GM23338 (cell line): ENCODE results near the gene RIMOC1. TPM values are rescaled to one million over a fixed set of nuclear protein-coding genes. Genes with fewer than 3 reads are reported as not detected.

Source experiments
- ATAC-seq: fragments of 200-7000 bp; cut with Tn5 transposase; 3 replicates; pipeline ENCODE4 v1.9.1; 2020
- DNase-seq: peaks from one replicate; pipeline ENCODE4 v3.0.0-alpha.2; 2015; ENCODE audit warnings: low spot score
- H2AFZ ChIP-seq: fragments of 200-600 bp; sonication (generic); 2 replicates; pipeline ENCODE4 v1.8.0; 2016; ENCODE audit warnings: antibody characterized with exemption, mild to moderate bottlenecking, moderate library complexity
- H3F3A ChIP-seq: fragments of 200-600 bp; sonication (generic); replicated peaks from 2 replicates; pipeline ENCODE4 v1.8.0; 2017; ENCODE audit warnings: antibody characterized with exemption, mixed run types, low read depth
- H3K27ac ChIP-seq: fragments of 200-600 bp; sonication (generic); 2 replicates; pipeline ENCODE4 v1.6.1; 2016; ENCODE audit warnings: low read depth
- H3K27me3 ChIP-seq: fragments of 200-600 bp; sonication (generic); 2 replicates; pipeline ENCODE4 v1.8.0; 2016; ENCODE audit warnings: mild to moderate bottlenecking, mixed run types, moderate library complexity; ENCODE audit not compliant: insufficient read depth
- H3K36me3 ChIP-seq: fragments of 200-600 bp; sonication (generic); 2 replicates; pipeline ENCODE4 v1.8.0; 2016; ENCODE audit warnings: mild to moderate bottlenecking; ENCODE audit not compliant: insufficient read depth
- H3K4me1 ChIP-seq: fragments of 200-600 bp; sonication (generic); 2 replicates; pipeline ENCODE4 v1.8.0; 2016; ENCODE audit warnings: mild to moderate bottlenecking, moderate library complexity; ENCODE audit not compliant: insufficient read depth
- H3K4me2 ChIP-seq: fragments of 200-600 bp; sonication (generic); 2 replicates; pipeline ENCODE4 v1.7.1; 2017; ENCODE audit warnings: mixed run types
- H3K4me3 ChIP-seq: fragments of 200-600 bp; sonication (generic); 2 replicates; pipeline ENCODE4 v1.6.1; 2016; ENCODE audit warnings: mixed run types
- H3K79me2 ChIP-seq: fragments of 200-600 bp; sonication (generic); replicated peaks from 2 replicates; pipeline ENCODE4 v1.8.0; 2017; ENCODE audit warnings: mild to moderate bottlenecking; ENCODE audit not compliant: insufficient read depth
- H3K9me2 ChIP-seq: fragments of 200-600 bp; sonication (generic); 2 replicates; pipeline ENCODE4 v1.8.0; 2017; ENCODE audit not compliant: insufficient read depth
- H4K20me1 ChIP-seq: fragments of 200-600 bp; sonication (generic); replicated peaks from 2 replicates; pipeline ENCODE4 v1.8.0; 2017; ENCODE audit warnings: mild to moderate bottlenecking; ENCODE audit not compliant: insufficient read depth
- H3K27ac Mint-ChIP-seq: 2 replicates; pipeline ENCODE4 v1.8.0; 2020; ENCODE audit warnings: inconsistent platforms, mild to moderate bottlenecking, moderate library complexity, mixed read lengths
- H3K27me3 Mint-ChIP-seq: 3 replicates; pipeline ENCODE4 v1.8.0; 2022; ENCODE audit warnings: low read depth, mild to moderate bottlenecking, moderate library complexity, mixed read lengths, inconsistent platforms; ENCODE audit not compliant: insufficient read depth, poor library complexity
- H3K36me3 Mint-ChIP-seq: 3 replicates; pipeline ENCODE4 v1.8.0; 2021; ENCODE audit warnings: low read depth, mild to moderate bottlenecking, inconsistent platforms, moderate library complexity, mixed read lengths
- H3K4me1 Mint-ChIP-seq: 3 replicates; pipeline ENCODE4 v1.8.0; 2020; ENCODE audit warnings: mild to moderate bottlenecking, inconsistent platforms, mixed read lengths
- H3K4me3 Mint-ChIP-seq: 3 replicates; pipeline ENCODE4 v1.8.0; 2021; ENCODE audit warnings: moderate library complexity, mild to moderate bottlenecking, inconsistent platforms, mixed read lengths
- H3K9me3 Mint-ChIP-seq: 3 replicates; pipeline ENCODE4 v1.8.0; 2020; ENCODE audit warnings: moderate library complexity, mild to moderate bottlenecking, inconsistent platforms, mixed read lengths
- CREB1 ChIP-seq: fragments of 250-450 bp; sonication (Bioruptor Pico); IDR thresholded peaks from 2 replicates; pipeline ENCODE4 v1.5.0; 2020; ENCODE audit warnings: low read depth, mild to moderate bottlenecking, moderate library complexity
- EZH2 ChIP-seq: fragments of 200-600 bp; sonication (generic); IDR thresholded peaks from one replicate; pipeline ENCODE4 v1.8.0; 2017; ENCODE audit warnings: antibody characterized with exemption, mild to moderate bottlenecking, low read depth; ENCODE audit not compliant: unreplicated experiment
- EZH2phosphoT487 ChIP-seq: fragments of 200-600 bp; sonication (generic); IDR thresholded peaks from one replicate; pipeline ENCODE4 v1.8.1; 2018; ENCODE audit warnings: antibody characterized with exemption; ENCODE audit not compliant: unreplicated experiment
- NANOG ChIP-seq: IDR thresholded peaks from 2 replicates; pipeline ENCODE4 v1.6.1; 2016; ENCODE audit warnings: antibody characterized with exemption, borderline replicate concordance
- POLR2AphosphoS5 ChIP-seq: IDR thresholded peaks from 2 replicates; pipeline ENCODE4 v1.6.1; 2016; ENCODE audit warnings: antibody characterized with exemption, low read depth
- STAT1 ChIP-seq: IDR thresholded peaks from one replicate; pipeline ENCODE4 v1.6.1; 2016; ENCODE audit warnings: antibody characterized with exemption; ENCODE audit not compliant: unreplicated experiment
- ZNF114 ChIP-seq: fragments of 250-450 bp; sonication (Bioruptor Pico); IDR thresholded peaks from 2 replicates; pipeline ENCODE4 v1.5.0; 2020; ENCODE audit warnings: mild to moderate bottlenecking, moderate library complexity
- ZNF462 ChIP-seq: fragments of 250-450 bp; sonication (Bioruptor Pico); IDR thresholded peaks from 2 replicates; pipeline ENCODE4 v1.5.0; 2020; ENCODE audit warnings: mild to moderate bottlenecking, moderate library complexity
- polyA plus RNA-seq: library from polyadenylated mRNA; unstranded; fragments of >200 nt; fragmentation: Nextera tagmentation; extraction: Ambion mirVana; gene quantifications from 2 replicates; pipeline ENCODE4 v1.2.1, GENCODE V29; 2016
- total RNA-seq: library from RNA; depleted of rRNA; stranded (reverse); fragments of >200 nt; shearing (Covaris generic); gene quantifications from 2 replicates; pipeline ENCODE4 v1.2.3, GENCODE V29; 2014
- TF ChIP-seq, protein P1 (sequence below): IDR thresholded peaks from 2 replicates; pipeline ENCODE4 v1.6.1; 2016; ENCODE audit warnings: antibody characterized with exemption

The RIMOC1 gene
- total and polyA plus RNA-seq, 2 experiments from 2014 or later, result 26.4 to 30.3 TPM

DNA sequence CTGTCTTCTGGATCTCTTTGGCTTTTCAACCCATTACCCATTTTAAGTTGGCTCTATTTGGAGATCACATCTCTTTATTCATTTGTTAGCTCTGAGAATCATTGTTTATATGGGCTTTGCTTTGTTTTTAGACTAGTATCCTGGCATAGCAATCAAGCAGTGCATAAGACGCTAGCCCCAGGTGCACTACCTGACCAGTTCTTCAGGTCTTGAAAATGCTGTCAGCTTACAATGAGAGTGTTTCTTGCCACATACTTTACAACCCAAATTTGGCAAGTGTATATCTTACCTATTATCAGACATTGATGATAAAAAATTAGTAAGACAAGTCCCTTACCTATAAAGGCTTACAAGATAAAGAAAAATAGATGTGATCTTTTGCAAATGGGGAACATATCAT lies 46.2 kb upstream of the RIMOC1 start (continued):
- TF ChIP-seq ZNF462, result no peak
- TF ChIP-seq ZNF114 (CRISPR knock-in tag), result no peak
- no peak for TF ChIP-seq STAT1
- no peak for TF ChIP-seq NANOG
- TF ChIP-seq CREB1 (CRISPR knock-in tag), result no peak
- TF ChIP-seq, protein P1, sequence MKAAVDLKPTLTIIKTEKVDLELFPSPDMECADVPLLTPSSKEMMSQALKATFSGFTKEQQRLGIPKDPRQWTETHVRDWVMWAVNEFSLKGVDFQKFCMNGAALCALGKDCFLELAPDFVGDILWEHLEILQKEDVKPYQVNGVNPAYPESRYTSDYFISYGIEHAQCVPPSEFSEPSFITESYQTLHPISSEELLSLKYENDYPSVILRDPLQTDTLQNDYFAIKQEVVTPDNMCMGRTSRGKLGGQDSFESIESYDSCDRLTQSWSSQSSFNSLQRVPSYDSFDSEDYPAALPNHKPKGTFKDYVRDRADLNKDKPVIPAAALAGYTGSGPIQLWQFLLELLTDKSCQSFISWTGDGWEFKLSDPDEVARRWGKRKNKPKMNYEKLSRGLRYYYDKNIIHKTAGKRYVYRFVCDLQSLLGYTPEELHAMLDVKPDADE, result no peak
- TF ChIP-seq POLR2AphosphoS5, result no peak
- TF ChIP-seq EZH2phosphoT487, result no peak
- TF ChIP-seq EZH2, result no peak

- no peak overlapping the region for H3K4me3 Mint-ChIP-seq
- H3K27ac ChIP-seq, result no peak overlapping the region
- no peaks in the 10 kb centered on the region for H3K27me3 ChIP-seq
- 0 out of 2 replicates have a peak, but pooled peaks cover 7% of the 10 kb centered on the region for H3K36me3 ChIP-seq
- H3K27ac Mint-ChIP-seq, result no peak overlapping the region
- no peaks in the 10 kb centered on the region for H3K27me3 Mint-ChIP-seq
- no peak overlapping the region for H3K4me2 ChIP-seq
- H3K4me1 ChIP-seq, result no peaks in the 10 kb centered on the region
- DNase-seq (no peak), ATAC-seq (no peak)
- no peaks in the 10 kb centered on the region; the same call in 2 of the 3 replicates for H3K4me1 Mint-ChIP-seq
- H4K20me1 ChIP-seq, result peaks cover 5% of the 10 kb centered on the region
- no peaks in the 10 kb centered on the region for H3K9me2 ChIP-seq
- H2AFZ ChIP-seq, result no peak overlapping the region
- H3K4me3 ChIP-seq, result no peak overlapping the region
- H3K36me3 Mint-ChIP-seq, result peaks cover 12% of the 10 kb centered on the region
- peaks cover 7% of the 10 kb centered on the region for H3K79me2 ChIP-seq
- no peaks in the 10 kb centered on the region for H3K9me3 Mint-ChIP-seq
- H3F3A ChIP-seq, result no peaks in the 10 kb centered on the region
- no peak for TF ChIP-seq POLR2AphosphoS5
- no peak for TF ChIP-seq ZNF462
Measured at GRCh38 chr5:41858890-41859289, 45.3 kb upstream of the RIMOC1 start.
